ENCODE results near the gene GALNTL6.
A peak's percentile ranks its signal among the peaks of the same experiment; 100 is the strongest.

Gene GALNTL6

GRCh38 chr4:172938072-172938829, 1125.0 kb downstream of the GALNTL6 start:
- no peak for DNase-seq (ENCODE audit: low read depth)
- TF ChIP-seq, protein P1, sequence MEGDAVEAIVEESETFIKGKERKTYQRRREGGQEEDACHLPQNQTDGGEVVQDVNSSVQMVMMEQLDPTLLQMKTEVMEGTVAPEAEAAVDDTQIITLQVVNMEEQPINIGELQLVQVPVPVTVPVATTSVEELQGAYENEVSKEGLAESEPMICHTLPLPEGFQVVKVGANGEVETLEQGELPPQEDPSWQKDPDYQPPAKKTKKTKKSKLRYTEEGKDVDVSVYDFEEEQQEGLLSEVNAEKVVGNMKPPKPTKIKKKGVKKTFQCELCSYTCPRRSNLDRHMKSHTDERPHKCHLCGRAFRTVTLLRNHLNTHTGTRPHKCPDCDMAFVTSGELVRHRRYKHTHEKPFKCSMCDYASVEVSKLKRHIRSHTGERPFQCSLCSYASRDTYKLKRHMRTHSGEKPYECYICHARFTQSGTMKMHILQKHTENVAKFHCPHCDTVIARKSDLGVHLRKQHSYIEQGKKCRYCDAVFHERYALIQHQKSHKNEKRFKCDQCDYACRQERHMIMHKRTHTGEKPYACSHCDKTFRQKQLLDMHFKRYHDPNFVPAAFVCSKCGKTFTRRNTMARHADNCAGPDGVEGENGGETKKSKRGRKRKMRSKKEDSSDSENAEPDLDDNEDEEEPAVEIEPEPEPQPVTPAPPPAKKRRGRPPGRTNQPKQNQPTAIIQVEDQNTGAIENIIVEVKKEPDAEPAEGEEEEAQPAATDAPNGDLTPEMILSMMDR (conservative IDR thresholded peaks at IDR 0.05; ENCODE audit: low read depth, low read length): no peak
- H3K4me3 ChIP-seq (ENCODE audit: low read depth, low read length): no peak overlapping the region

- DNase-seq (ENCODE audit: low read depth): no peak
- no peak overlapping the region for H3K4me3 ChIP-seq (ENCODE audit: low read depth, low read length)
- TF ChIP-seq, protein P1 (conservative IDR thresholded peaks at IDR 0.05; ENCODE audit: low read depth, low read length): no peak
These were observed 1125.7 kb downstream of the GALNTL6 start for GRCh38 chr4:172938870-172939269.

- no peak overlapping the region for H3K4me3 ChIP-seq (ENCODE audit: low read depth, low read length)
- no peak for DNase-seq (ENCODE audit: low read depth)
- TF ChIP-seq, protein P1 (conservative IDR thresholded peaks at IDR 0.05; ENCODE audit: low read depth, low read length): no peak
These were observed 1129.6 kb downstream of the GALNTL6 start for GRCh38 chr4:172942840-172943239.

DNA sequence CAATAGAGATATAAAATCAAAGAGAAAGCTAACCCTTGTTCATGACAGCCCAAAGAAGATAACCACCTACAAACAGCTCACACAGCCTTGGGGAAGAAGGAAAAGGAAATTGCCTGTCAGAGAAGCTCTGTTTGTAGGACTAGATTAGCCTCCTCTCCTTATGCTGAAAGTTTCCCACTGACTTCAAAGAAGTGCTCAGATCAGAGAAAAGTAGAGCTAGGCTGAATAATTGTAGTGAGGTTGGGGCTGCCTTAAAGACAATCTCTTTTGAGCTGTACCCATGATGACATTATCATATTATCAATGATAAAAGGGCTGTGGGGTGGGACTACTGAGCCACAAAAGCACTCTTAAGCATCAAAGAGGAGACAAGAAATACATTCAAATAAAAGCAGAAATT, 1132.4 kb downstream of the GALNTL6 start:
- DNase-seq (ENCODE audit: low read depth): no peak
- TF ChIP-seq, protein P1 (conservative IDR thresholded peaks at IDR 0.05; ENCODE audit: low read depth, low read length): no peak
- no peak overlapping the region for H3K4me3 ChIP-seq (ENCODE audit: low read depth, low read length)

DNA sequence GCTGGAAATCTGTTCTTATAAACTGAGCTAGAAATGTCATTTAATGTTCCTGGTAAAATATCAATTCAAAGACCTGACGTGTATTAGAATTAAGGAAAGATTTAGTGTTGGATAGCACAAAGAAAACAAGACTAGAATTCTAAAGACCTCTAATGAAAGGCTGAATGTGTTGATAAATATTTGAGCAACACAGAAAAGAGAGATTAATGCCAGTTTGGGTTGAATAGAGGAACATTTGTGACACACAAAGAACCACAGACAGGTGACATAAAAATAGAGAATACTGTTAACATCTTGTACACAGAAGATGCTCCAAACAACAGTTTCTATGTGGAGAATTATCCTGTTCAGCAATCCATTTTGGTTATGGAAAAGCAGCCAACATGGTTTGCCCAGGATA, 1133.3 kb downstream of the GALNTL6 start:
- H3K4me3 ChIP-seq (ENCODE audit: low read depth, low read length): no peak overlapping the region
- DNase-seq (ENCODE audit: low read depth): no peak
- TF ChIP-seq, protein P1 (conservative IDR thresholded peaks at IDR 0.05; ENCODE audit: low read depth, low read length): no peak

GRCh38 chr4:172947594-172947993, 1134.4 kb downstream of the GALNTL6 start:
- peak; percentile 4 for DNase-seq (ENCODE audit: low read depth)
- no peak overlapping the region for H3K4me3 ChIP-seq (ENCODE audit: low read depth, low read length)
- TF ChIP-seq, protein P1 (conservative IDR thresholded peaks at IDR 0.05; ENCODE audit: low read depth, low read length): no peak

GRCh38 chr4:172950990-172951389, 1137.8 kb downstream of the GALNTL6 start:
- no peak for DNase-seq (ENCODE audit: low read depth)
- TF ChIP-seq, protein P1 (conservative IDR thresholded peaks at IDR 0.05; ENCODE audit: low read depth, low read length): no peak
- no peak overlapping the region for H3K4me3 ChIP-seq (ENCODE audit: low read depth, low read length)
